DND-41 (cell line): ENCODE results near the gene FAM234A.
A peak's percentile ranks its signal among the peaks of the same experiment; 100 is the strongest.

Experiments used
- ATAC-seq: fragments of 200-7000 bp; cut with Tn5 transposase; 3 replicates; pipeline ENCODE4 v1.9.1; 2021; ENCODE audit warnings: low read depth; ENCODE audit not compliant: insufficient read depth
- DNase-seq: peaks from one replicate; pipeline ENCODE4 v3.0.0-alpha.2; 2020
- H2AFZ ChIP-seq: 2 replicates; pipeline ENCODE4 v1.6.0; 2012; ENCODE audit warnings: low read depth, low read length
- H3K27ac ChIP-seq: 2 replicates; pipeline ENCODE4 v1.5.1; 2012; ENCODE audit warnings: low read length, inconsistent platforms
- H3K27me3 ChIP-seq: fragments of 200-600 bp; sonication (generic); 2 replicates; pipeline ENCODE4 v1.6.0; 2012; ENCODE audit warnings: low read length, mild to moderate bottlenecking, inconsistent platforms; ENCODE audit not compliant: insufficient read depth, poor library complexity
- H3K36me3 ChIP-seq: 2 replicates; pipeline ENCODE4 v1.5.1; 2012; ENCODE audit warnings: low read length, inconsistent platforms; ENCODE audit not compliant: insufficient read depth
- H3K4me1 ChIP-seq: 2 replicates; pipeline ENCODE4 v1.5.1; 2012; ENCODE audit warnings: mild to moderate bottlenecking, low read length; ENCODE audit not compliant: insufficient read depth
- H3K4me2 ChIP-seq: 2 replicates; pipeline ENCODE4 v1.6.0; 2012; ENCODE audit warnings: mild to moderate bottlenecking, moderate library complexity, low read length, inconsistent platforms; ENCODE audit not compliant: insufficient read depth
- H3K4me3 ChIP-seq, 2 experiments: fragments of 200-600 bp in 1 of 2; shearing (Covaris generic) in 1 of 2; 2 replicates each; pipeline ENCODE4 v1.5.1; 2012 to 2016; ENCODE audit warnings: inconsistent platforms in 2 of 2, low read length in 2 of 2, mild to moderate bottlenecking in 2 of 2, low read depth in 1 of 2, moderate library complexity in 1 of 2
- H3K79me2 ChIP-seq: 2 replicates; pipeline ENCODE4 v1.6.0; 2012; ENCODE audit warnings: low read length, inconsistent platforms; ENCODE audit not compliant: insufficient read depth
- H3K9ac ChIP-seq: 2 replicates; pipeline ENCODE4 v1.6.0; 2012; ENCODE audit warnings: low read depth, mild to moderate bottlenecking, inconsistent platforms, low read length, moderate library complexity
- H3K9me3 ChIP-seq: 2 replicates; pipeline ENCODE4 v1.5.1; 2012; ENCODE audit warnings: low read length, moderate library complexity, mild to moderate bottlenecking, inconsistent platforms; ENCODE audit not compliant: insufficient read depth, severe bottlenecking
- H4K20me1 ChIP-seq: 2 replicates; pipeline ENCODE4 v1.6.0; 2012; ENCODE audit warnings: low read length; ENCODE audit not compliant: insufficient read depth
- EZH2 ChIP-seq: IDR thresholded peaks from 3 replicates; pipeline ENCODE4 v1.6.1; 2012; ENCODE audit warnings: borderline replicate concordance, low read depth, mild to moderate bottlenecking, moderate library complexity, low read length, inconsistent platforms; ENCODE audit not compliant: severe bottlenecking
- TF ChIP-seq, protein P1 (sequence below): IDR thresholded peaks from 2 replicates; pipeline ENCODE4 v1.5.1; 2012; ENCODE audit warnings: borderline replicate concordance, low read length, moderate library complexity, mild to moderate bottlenecking; ENCODE audit not compliant: poor library complexity, severe bottlenecking; ENCODE audit errors: extremely low read depth

FAM234A gene

GRCh38 chr16:187330-187729 lies 47.3 kb upstream of the FAM234A start:
- peaks cover 42% of the 10 kb centered on the region for H4K20me1 ChIP-seq
- no peak overlapping the region for H2AFZ ChIP-seq
- H3K79me2 ChIP-seq, result no peaks in the 10 kb centered on the region
- H3K27ac ChIP-seq, result no peak overlapping the region
- ATAC-seq (no peak), DNase-seq (no peak)
- no peaks in the 10 kb centered on the region for H3K27me3 ChIP-seq
- H3K9ac ChIP-seq, result no peak overlapping the region
- H3K4me3 ChIP-seq, result no peak overlapping the region
- no peaks in the 10 kb centered on the region for H3K9me3 ChIP-seq
- no peaks in the 10 kb centered on the region for H3K4me1 ChIP-seq
- no peak overlapping the region for H3K4me2 ChIP-seq
- TF ChIP-seq, protein P1, sequence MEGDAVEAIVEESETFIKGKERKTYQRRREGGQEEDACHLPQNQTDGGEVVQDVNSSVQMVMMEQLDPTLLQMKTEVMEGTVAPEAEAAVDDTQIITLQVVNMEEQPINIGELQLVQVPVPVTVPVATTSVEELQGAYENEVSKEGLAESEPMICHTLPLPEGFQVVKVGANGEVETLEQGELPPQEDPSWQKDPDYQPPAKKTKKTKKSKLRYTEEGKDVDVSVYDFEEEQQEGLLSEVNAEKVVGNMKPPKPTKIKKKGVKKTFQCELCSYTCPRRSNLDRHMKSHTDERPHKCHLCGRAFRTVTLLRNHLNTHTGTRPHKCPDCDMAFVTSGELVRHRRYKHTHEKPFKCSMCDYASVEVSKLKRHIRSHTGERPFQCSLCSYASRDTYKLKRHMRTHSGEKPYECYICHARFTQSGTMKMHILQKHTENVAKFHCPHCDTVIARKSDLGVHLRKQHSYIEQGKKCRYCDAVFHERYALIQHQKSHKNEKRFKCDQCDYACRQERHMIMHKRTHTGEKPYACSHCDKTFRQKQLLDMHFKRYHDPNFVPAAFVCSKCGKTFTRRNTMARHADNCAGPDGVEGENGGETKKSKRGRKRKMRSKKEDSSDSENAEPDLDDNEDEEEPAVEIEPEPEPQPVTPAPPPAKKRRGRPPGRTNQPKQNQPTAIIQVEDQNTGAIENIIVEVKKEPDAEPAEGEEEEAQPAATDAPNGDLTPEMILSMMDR, result no peak
- TF ChIP-seq EZH2, result no peak
- peaks cover 67% of the 10 kb centered on the region for H3K36me3 ChIP-seq

- Histone ChIP-seq H2AFZ (no peak overlapping the region), H3K79me2 (no peaks in the 10 kb centered on the region), H3K4me1 (no peaks in the 10 kb centered on the region), H3K36me3 (peaks cover 80% of the 10 kb centered on the region), H3K27ac (peak overlapping the region; percentile 32; the same call in 1 of the 2 replicates), H3K4me3 (no peak overlapping the region), H3K9me3 (no peaks in the 10 kb centered on the region), H3K4me2 (no peak overlapping the region), H4K20me1 (peaks cover 42% of the 10 kb centered on the region), H3K27me3 (no peaks in the 10 kb centered on the region), H3K9ac (no peak overlapping the region)
- DNase-seq (peak; percentile 53), ATAC-seq (peak; percentile 83)
- TF ChIP-seq, protein P1, result peak; percentile 74
- no peak for TF ChIP-seq EZH2
These were observed 45.9 kb upstream of the FAM234A start for GRCh38 chr16:188674-189073.

GRCh38 chr16:189604-190186 lies 44.9 kb upstream of the FAM234A start:
- peaks cover 85% of the 10 kb centered on the region for H3K36me3 ChIP-seq

More at GRCh38 chr16:189604-190186, 44.9 kb upstream of the FAM234A start:
- Histone ChIP-seq H3K27ac (no peak overlapping the region), H4K20me1 (peaks cover 41% of the 10 kb centered on the region), H2AFZ (no peak overlapping the region), H3K9ac (no peak overlapping the region), H3K79me2 (peaks cover 1% of the 10 kb centered on the region; the same call in 1 of the 2 replicates), H3K4me1 (no peaks in the 10 kb centered on the region), H3K9me3 (no peaks in the 10 kb centered on the region), H3K4me3 (no peak overlapping the region), H3K4me2 (no peak overlapping the region), H3K27me3 (no peaks in the 10 kb centered on the region)
- DNase-seq (no peak), ATAC-seq (no peak)
- TF ChIP-seq, protein P1, result no peak
- no peak for TF ChIP-seq EZH2
